OCI-LY7 (cell line): ENCODE data around the gene ICOS. TPM values are rescaled to one million over a fixed set of nuclear protein-coding genes. Genes with fewer than 3 reads are reported as not detected.

ENCODE experiments used
- BruUV-seq: library from RNA; stranded (reverse); fragments of 400-500 nt; replicated peaks from 2 replicates; lab custom pipeline; 2021; lab: Mats Ljungman, UMichigan
- CTCF ChIA-PET: fragments of 300-600 bp; sonication (Branson Sonifier 250); formaldehyde crosslinking; loops from one replicate; lab custom pipeline; 2022; ENCODE audit warnings: antibody characterized with exemption; ENCODE audit not compliant: unreplicated experiment; lab: Charles Lee
- POLR2A ChIA-PET: fragments of 300-600 bp; sonication (Branson Sonifier 250); formaldehyde crosslinking; loops from one replicate; lab custom pipeline; 2022; ENCODE audit warnings: antibody characterized with exemption; lab: Charles Lee
- DNase-seq: peaks from one replicate; pipeline ENCODE4 v3.0.0-alpha.2; 2015; ENCODE audit warnings: low spot score
- H2AFZ ChIP-seq: fragments of 200-600 bp; sonication (generic), shearing (Covaris generic); 2 replicates; pipeline ENCODE4 v1.6.1; 2014; ENCODE audit warnings: mild to moderate bottlenecking, antibody characterized with exemption, low read length, moderate library complexity
- H3K27ac ChIP-seq: fragments of 200-600 bp; sonication (generic); 2 replicates; pipeline ENCODE4 v1.5.1; 2014; ENCODE audit warnings: mixed run types, low read depth, mild to moderate bottlenecking, moderate library complexity, low read length, inconsistent platforms; ENCODE audit not compliant: poor library complexity, severe bottlenecking
- H3K36me3 ChIP-seq: fragments of 200-600 bp; sonication (generic); 2 replicates; pipeline ENCODE4 v1.6.1; 2014; ENCODE audit warnings: mild to moderate bottlenecking, antibody characterized with exemption, low read length, moderate library complexity, mixed read lengths; ENCODE audit not compliant: insufficient read depth
- H3K4me1 ChIP-seq: fragments of 200-600 bp; sonication (generic); 2 replicates; pipeline ENCODE4 v1.5.1; 2014; ENCODE audit warnings: mild to moderate bottlenecking, low read length; ENCODE audit not compliant: insufficient read depth, poor library complexity, severe bottlenecking
- H3K4me2 ChIP-seq: fragments of 200-600 bp; sonication (generic); 2 replicates; pipeline ENCODE4 v1.6.1; 2014; ENCODE audit warnings: mild to moderate bottlenecking, low read length
- H3K4me3 ChIP-seq: fragments of 200-600 bp; sonication (generic); 2 replicates; pipeline ENCODE4 v1.5.1; 2014; ENCODE audit warnings: mild to moderate bottlenecking, low read depth, low read length; ENCODE audit not compliant: poor library complexity, severe bottlenecking
- H3K79me2 ChIP-seq: fragments of 200-600 bp; sonication (generic); 2 replicates; pipeline ENCODE4 v1.6.1; 2016; ENCODE audit warnings: low read depth, mild to moderate bottlenecking, low read length, moderate library complexity, mixed read lengths; ENCODE audit not compliant: insufficient read depth
- H3K9me2 ChIP-seq: fragments of 200-600 bp; sonication (generic); 2 replicates; pipeline ENCODE4 v1.6.1; 2016; ENCODE audit warnings: mild to moderate bottlenecking, low read length, mixed read lengths; ENCODE audit not compliant: insufficient read depth
- H3K9me3 ChIP-seq: fragments of 200-600 bp; sonication (generic); 2 replicates; pipeline ENCODE4 v1.6.1; 2014; ENCODE audit warnings: mild to moderate bottlenecking, mixed run types, low read length, mixed read lengths
- H4K20me1 ChIP-seq: fragments of 200-600 bp; sonication (generic); 2 replicates; pipeline ENCODE4 v1.6.1; 2014; ENCODE audit warnings: mild to moderate bottlenecking, antibody characterized with exemption, low read length, moderate library complexity, mixed read lengths; ENCODE audit not compliant: insufficient read depth
- CTCF ChIP-seq: fragments of 200-600 bp; sonication (generic); conservative IDR thresholded peaks from 2 replicates; pipeline ENCODE4 v1.5.1; 2014; ENCODE audit warnings: mild to moderate bottlenecking, antibody characterized with exemption, low read length, moderate library complexity, mixed read lengths
- EZH2phosphoT487 ChIP-seq: fragments of 200-600 bp; sonication (generic); IDR thresholded peaks from 2 replicates; pipeline ENCODE4 v1.6.1; 2018; ENCODE audit warnings: low read depth, borderline replicate concordance, mild to moderate bottlenecking, mixed run types, antibody characterized with exemption, low read length, moderate library complexity, mixed read lengths
- intact Hi-C: fragments of 100-400 bp; cut with micrococcal nuclease; formaldehyde crosslinking; loops from one replicate; pipeline ENCODE4 v1.10.0; 2022; ENCODE audit not compliant: unreplicated experiment
- total RNA-seq, 2 experiments: library from RNA; depleted of rRNA in 1 of 2; stranded (reverse); fragments of >200 nt in 1 of 2; shearing (Covaris generic) in 1 of 2; gene quantifications; 2 replicates each; pipeline ENCODE4 v1.2.3, GENCODE V29; 2014 to 2022

ICOS gene
- total RNA-seq, 2 experiments from 2014 or later = not detected

DNA sequence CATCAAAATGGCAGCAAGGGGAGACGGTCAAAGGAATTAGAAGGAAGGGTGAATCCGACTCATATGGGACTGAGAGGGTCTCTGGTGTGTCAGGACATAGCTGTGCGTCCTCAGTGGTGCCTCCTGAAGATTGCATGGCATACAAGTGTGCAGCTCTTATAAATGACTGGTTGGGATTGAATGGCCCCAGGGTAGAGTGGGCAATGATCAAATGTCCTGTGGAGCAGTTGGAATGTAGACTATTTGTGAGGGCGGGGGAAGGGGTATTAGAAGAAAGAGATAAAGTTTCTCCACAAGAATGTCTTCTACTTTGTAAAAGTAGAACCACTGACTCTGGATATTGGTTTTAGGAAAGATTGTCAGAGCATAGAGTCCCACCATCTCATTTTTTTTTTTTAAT is 44.4 kb upstream of the ICOS start:
- Histone ChIP-seq H3K9me2 (no peaks in the 10 kb centered on the region), H4K20me1 (no peaks in the 10 kb centered on the region), H3K4me1 (peaks cover 6% of the 10 kb centered on the region), H3K27ac (no peak overlapping the region), H2AFZ (no peak overlapping the region), H3K4me3 (no peak overlapping the region), H3K36me3 (no peaks in the 10 kb centered on the region), H3K79me2 (no peaks in the 10 kb centered on the region), H3K9me3 (no peaks in the 10 kb centered on the region), H3K4me2 (no peak overlapping the region)
- DNase-seq = no peak
- CTCF ChIA-PET = no interaction called here
- TF ChIP-seq CTCF = no peak
- TF ChIP-seq EZH2phosphoT487 = no peak
- intact Hi-C loops = no loop called here
- BruUV-seq = no TSS peak
- POLR2A ChIA-PET = interaction anchor here (0.7 kb wide), 1 partner anchor 136 kb away, joined by 4 read pairs; no protein-coding TSS in a partner anchor

DNA sequence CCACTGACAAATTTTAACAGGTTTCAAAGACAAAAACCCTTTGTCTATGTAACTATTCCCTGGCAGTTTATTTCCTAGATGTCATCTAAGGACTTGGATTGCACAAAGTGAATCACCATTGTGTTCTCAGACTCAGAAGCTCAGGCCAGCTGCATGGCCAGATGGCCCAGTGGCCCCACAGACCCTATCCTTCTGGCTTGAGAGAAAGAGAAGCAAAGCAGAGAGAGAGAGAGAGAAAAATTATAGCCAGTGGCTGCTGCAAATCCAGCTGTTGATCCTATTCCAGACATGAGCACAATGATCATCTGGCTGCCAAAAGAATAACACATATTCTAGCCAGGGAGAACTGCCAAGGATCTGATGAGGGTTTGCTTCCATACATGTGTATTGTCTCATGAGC is 43.2 kb upstream of the ICOS start:
- Histone ChIP-seq H4K20me1 (no peaks in the 10 kb centered on the region), H3K9me3 (no peaks in the 10 kb centered on the region), H3K4me2 (no peak overlapping the region), H2AFZ (no peak overlapping the region), H3K27ac (no peak overlapping the region), H3K36me3 (no peaks in the 10 kb centered on the region), H3K4me1 (peaks cover 14% of the 10 kb centered on the region), H3K9me2 (no peaks in the 10 kb centered on the region), H3K79me2 (no peaks in the 10 kb centered on the region), H3K4me3 (no peak overlapping the region)
- CTCF ChIA-PET = no interaction called here
- BruUV-seq = no TSS peak
- TF ChIP-seq CTCF (no peak), EZH2phosphoT487 (no peak)
- no peak for DNase-seq
- intact Hi-C loops = no loop called here
- POLR2A ChIA-PET = no interaction called here

DNA sequence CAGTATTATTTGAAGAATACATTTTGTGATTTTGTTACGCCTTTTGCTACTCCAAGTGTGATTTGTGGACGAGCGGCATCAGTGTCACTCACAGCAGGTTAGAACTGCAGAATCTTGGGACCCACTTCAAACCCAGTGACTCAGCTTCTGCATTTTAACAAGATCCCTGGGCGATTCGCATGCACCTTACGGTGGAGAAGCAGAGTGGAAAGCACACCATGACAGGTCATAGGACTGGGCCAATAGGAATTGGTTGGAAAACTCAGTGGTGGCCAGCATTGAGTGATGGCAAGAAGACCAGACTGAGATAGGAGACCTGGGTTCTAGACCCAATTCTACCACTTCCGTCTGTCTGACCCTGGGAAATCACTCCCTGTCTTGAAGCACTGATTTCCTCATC is 42.7 kb upstream of the ICOS start:
- Histone ChIP-seq H3K4me1 (peaks cover 14% of the 10 kb centered on the region), H3K27ac (no peak overlapping the region), H3K4me2 (no peak overlapping the region), H3K79me2 (no peaks in the 10 kb centered on the region), H3K4me3 (no peak overlapping the region), H4K20me1 (no peaks in the 10 kb centered on the region), H3K9me3 (no peaks in the 10 kb centered on the region), H3K9me2 (no peaks in the 10 kb centered on the region), H2AFZ (no peak overlapping the region), H3K36me3 (no peaks in the 10 kb centered on the region)
- no TSS peak for BruUV-seq
- no peak for DNase-seq
- CTCF ChIA-PET = no interaction called here
- POLR2A ChIA-PET = no interaction called here
- TF ChIP-seq CTCF (no peak), EZH2phosphoT487 (no peak)
- intact Hi-C loops = no loop called here
